HK-2 (cell line): ENCODE results near the gene COMP.
"Not testable (repeated sequence)": the region's sequence is repeated elsewhere in the genome, so short reads cannot be mapped to it uniquely, and the experiment has no call there.

Source experiments
- DNase-seq: peaks from one replicate; pipeline ENCODE4 v3.0.0-alpha.2; 2018; ENCODE audit not compliant: unreplicated experiment

The COMP gene

GRCh38 chr19:18790566-18791314 is at the start of gene COMP:
Gene COMP, minus strand, starts transcription at chr19:18791305. Its CDS starts 36 bp downstream, at chr19:18791269.
- DNase-seq, result no peak

DNA sequence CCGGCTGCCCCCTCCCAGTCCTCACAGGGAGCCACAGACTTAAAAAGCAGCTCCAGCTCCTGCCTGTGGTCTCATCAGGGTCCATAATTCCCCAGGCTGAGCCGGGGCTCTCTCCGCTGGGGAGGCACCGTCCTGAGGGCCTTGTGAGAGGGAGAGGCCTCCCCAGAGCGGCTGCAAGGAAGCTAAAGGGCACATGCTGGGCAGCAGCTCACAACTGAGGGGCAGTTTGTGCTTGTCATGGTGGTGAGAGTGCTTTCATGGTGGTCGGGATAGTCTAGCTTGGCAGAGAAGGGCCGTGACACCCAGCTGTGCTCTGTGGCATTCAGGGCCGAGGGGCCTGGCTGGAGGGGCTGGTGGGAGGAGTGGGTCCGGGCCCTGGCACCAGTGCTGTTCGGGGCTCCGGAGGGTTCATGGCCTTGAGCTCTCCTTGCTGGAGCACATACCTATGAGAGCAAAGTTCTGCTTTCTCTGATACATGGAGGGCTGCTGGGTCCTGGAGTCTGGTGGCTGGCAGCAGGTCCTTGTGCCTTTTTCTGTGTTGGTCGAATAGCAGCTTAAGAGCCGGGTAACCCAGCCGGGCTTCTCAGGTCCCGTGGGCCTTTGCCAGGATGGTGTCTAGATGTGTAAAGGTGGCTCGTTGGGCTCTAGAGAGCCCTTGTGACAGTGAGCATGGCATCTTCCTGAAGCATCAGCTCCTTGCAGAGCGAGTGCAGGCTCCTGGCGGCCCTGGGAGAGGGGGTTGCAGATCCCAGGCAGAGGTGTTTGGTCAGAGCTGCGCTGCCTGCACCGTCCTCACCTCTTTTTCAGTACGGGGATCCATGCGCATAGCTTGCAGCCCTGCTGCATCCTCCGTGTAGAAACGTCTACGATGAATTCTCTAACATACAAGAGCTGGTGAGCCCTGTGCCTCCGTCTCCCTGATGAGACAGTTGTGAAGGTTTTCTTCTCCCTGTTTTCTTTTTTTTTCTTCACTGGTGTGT is 49.5 kb upstream of the COMP start:
- DNase-seq, result no peak

GRCh38 chr19:18839465-18840287 is 48.6 kb upstream of the COMP start:
- no peak for DNase-seq

GRCh38 chr19:18834644-18834984 is 43.5 kb upstream of the COMP start:
- DNase-seq, result no peak

DNA sequence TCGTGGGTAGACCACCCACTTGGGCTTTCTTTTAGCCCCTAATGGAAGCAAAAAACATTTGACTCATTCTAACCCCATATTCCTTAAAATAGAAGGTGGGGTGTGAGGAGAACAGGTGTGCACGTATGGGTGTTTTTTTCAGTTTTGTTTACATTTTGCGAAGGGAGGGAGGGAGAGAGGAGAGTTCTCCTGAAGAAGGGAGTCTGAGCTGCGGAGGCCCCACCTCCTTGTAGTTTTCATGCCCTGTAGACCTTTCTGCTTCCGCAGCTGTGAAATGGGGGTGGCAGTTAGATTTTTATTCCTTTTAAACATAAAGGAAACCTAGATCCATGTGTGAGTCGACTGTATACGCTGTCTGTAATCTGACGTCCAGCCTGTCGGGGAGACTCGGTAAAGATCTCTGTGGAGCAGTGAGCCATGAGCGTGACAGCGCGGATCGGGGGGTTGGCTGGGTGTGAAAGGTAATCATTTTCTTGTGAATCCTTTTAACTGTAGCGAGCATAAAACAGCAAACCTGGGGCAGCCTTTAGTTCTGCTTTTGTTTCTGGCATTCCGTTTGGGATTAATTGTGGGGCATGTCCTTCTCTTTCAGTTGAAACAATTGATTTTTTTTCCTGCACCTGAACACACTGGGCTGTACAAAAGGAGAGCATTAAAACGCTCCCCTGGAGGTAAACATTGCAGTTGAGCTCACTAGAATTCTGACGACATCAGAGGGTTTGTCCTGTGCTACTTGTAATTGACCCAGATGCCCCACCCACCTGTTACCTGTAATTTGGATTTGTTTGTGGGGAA is 42.9 kb upstream of the COMP start:
- peak; percentile 28 for DNase-seq

DNA sequence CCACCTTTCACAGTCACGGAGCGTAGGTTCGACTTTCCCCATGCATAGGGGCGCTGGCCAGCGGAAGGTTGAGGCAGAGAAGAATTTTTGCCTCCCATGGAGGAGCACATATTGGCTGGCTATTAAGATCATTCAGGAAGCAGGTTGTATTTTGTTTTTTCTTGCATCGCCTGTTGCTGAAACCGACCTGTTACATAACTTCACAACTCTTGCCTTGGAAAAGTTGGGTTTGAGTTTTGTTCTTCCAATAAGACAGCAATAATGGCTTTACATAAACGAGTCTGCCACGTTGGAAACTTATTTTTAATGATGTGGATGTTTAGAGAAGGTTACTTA is 42.0 kb upstream of the COMP start:
- no peak for DNase-seq

GRCh38 chr19:18832306-18833140 is 41.4 kb upstream of the COMP start:
- DNase-seq, result peak; percentile 52

DNA sequence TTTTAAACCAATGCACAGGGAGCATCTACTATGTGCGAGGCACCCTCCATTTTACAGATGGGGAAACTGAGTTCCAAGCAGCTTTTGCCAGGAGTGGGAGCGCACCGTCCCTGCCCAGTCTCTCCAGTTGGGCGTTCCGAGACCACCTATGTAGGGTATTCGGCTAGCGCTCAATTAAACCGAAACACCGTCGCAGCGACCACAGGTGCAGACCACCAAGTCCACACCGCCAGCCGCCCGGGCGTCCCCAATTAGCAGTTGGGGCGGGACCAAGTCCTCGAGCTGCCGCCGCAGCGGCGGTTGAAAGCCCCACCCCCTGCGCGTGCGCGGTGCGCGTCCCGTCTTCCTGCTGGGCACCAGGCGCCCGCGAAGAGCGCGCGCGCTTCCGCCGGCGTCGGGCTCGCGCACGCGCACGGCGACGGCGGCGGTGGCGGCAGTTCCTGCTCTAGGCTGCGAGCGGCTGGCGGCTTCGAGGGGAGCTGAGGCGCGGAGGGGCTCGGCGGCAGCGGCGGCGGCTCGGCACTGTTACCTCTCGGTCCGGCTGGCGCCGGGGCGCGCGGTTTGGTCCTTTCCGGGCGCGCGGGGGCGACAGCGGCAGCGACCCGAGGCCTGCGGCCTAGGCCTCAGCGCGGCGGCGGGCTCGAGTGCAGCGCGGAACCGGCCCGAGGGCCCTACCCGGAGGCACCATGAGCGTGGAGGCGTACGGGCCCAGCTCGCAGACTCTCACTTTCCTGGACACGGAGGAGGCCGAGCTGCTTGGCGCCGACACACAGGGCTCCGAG is 40.6 kb upstream of the COMP start, which contains the start of gene UPF1:
Gene UPF1 (plus strand): TSS at position 436 of the 782 bp plus-strand sequence. CDS start 251 bp downstream, at position 687.
- DNase-seq, result peak; percentile 88

DNA sequence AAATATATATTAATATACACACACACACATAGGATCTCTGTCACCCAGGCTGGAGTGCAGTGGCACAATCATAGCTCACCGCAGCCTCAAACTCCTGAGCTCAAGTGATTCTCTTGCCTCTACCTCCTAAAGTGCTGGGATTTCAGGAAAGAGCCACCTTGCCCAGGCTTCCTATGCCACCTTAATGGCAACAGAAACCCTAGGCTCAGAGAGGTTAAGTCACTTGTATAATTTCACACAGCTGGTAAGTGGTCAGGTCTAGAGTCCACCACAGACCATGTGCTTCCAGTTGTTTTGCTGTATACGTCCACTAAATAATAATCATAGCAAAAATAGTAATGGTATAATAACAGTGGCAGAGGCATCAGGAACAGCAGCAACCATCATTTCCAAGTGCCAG is 39.4 kb upstream of the COMP start:
- DNase-seq, result no peak

DNA sequence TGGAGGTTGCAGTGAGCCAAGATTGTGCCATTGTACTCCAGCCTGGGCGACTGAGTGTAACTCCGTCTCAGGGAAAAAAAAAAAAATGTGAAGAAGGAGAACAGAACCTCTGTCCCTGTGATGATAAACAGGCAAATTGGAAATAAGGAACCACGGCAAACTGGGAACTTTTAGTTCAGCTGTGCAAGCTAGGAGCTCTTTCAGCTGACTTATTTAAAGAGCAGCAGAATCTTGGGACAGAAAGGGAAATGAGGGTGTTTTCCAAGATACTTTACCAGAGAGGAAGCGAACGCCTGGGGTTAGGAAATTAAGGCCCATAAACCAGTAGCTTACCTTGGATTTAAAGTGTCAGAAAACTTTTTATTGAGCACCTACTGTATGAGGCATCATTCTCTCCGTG is 37.7 kb upstream of the COMP start:
- no peak for DNase-seq

GRCh38 chr19:18817574-18817973 is 26.5 kb upstream of the COMP start:
- no peak for DNase-seq

- not testable (repeated sequence) for DNase-seq
Measured at GRCh38 chr19:18816645-18817044, 25.5 kb upstream of the COMP start.

DNA sequence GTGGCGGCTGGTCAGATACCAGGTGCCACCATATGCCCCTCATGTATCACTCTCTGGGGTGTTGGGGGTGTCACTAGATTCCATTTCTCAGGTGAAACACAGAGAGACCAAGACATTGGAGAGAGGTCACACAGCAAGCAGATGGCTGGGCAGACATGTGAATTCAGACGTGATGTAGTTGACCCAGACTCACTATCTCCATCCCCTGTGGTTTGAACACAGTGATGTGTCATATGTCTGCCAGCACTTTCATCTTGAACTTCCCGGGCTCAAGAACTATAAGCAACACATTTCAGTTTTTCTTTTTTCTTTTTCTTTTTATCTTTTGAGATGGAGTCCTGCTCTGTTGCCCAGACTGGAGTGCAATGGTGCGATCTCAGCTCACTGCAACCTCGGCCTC is 24.6 kb upstream of the COMP start:
- DNase-seq, result no peak

DNA sequence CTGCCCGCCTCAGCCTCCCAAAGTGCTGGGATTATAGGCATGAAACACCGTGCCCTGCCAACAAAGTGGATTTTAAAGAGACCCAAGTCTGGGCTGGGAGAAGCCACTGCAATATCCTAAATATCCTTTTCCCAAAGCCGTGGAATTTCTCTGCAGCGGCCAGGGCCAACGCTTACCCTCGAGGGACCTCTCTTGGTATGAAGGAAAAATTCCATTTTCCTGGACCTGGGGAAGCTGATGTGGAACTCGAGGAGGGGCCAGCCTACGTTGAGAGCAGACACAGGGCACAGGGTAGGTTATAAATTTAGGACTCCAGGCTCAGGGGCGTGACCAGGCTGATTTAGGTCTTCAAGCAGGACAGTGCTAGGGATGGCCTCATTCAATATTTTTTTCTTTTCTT is 23.0 kb upstream of the COMP start:
- no peak for DNase-seq

GRCh38 chr19:18811638-18812037 is 20.5 kb upstream of the COMP start:
- DNase-seq, result not testable (repeated sequence)

- no peak for DNase-seq
Measured at GRCh38 chr19:18809149-18809868, 18.2 kb upstream of the COMP start.

DNA sequence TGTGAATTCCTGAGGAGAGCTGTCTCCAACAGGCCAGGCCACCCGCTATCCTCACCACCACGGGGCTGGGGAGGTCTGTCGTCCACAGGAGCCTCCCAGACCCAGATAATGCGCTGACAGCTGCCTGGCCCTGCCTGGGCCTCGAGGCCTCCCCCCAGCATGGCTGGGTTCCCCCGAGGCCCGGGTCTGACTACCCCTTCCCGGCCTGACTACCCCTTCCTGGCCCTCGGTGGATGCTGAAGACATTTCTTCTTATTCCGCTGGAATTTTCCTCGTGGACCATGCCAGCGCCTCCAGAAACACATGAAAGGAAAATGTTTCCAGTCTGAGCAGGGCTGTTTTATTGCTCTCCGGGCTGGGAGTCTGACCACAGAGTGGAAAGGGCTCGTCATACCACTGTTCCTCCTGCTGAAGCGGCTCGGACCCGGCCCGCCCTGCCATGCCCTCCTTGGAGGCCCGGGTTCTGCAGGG is 16.8 kb upstream of the COMP start:
- DNase-seq, result no peak

DNA sequence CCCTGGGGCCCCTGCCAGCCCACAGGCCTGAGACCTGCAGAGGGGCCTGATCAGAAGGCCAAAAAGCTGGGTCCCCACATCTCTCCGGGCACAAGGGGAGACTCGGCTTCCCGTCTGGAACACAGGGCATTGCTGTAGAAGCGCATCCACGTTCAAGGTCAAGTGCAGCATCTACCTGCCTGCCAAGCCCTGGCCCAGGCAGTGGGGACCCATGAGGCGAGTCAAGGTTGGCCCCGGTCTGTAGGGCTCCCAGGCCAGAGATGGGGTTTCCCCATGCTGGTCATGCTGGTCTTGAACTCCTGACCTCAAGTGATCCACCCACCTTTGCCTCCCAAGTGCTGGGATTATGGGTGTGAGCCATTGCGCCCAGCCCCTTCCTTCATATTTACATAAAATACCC is 13.5 kb upstream of the COMP start:
- no peak for DNase-seq

GRCh38 chr19:18804139-18804601 is 13.1 kb upstream of the COMP start:
- DNase-seq, result no peak
